Measurements from ENCODE around the gene DOK7. TPM values are rescaled to one million over a fixed set of nuclear protein-coding genes. Genes with fewer than 3 reads are reported as not detected.

Gene DOK7
- total RNA-seq, 2 donors from 2014 or later: not detected

- ATAC-seq (no peak), DNase-seq (ENCODE audit: low spot score in 2 of 2) (no peak)
- H3K9me3 Mint-ChIP-seq: no peaks in the 10 kb centered on the region
- no peak overlapping the region for H3K27ac Mint-ChIP-seq
- no peaks in the 10 kb centered on the region for H3K36me3 Mint-ChIP-seq
Observed at GRCh38 chr4:3475041-3475712, 12.1 kb downstream of the DOK7 start.

- no peaks in the 10 kb centered on the region for H3K36me3 Mint-ChIP-seq
- H3K27ac Mint-ChIP-seq: no peak overlapping the region
- ATAC-seq: no peak
- no peak for DNase-seq (ENCODE audit: low spot score in 2 of 2)
- no peaks in the 10 kb centered on the region for H3K9me3 Mint-ChIP-seq
Observed at GRCh38 chr4:3475713-3476260, 12.7 kb downstream of the DOK7 start.

GRCh38 chr4:3476341-3476747, 13.2 kb downstream of the DOK7 start:
- DNase-seq (ENCODE audit: low spot score in 2 of 2) (no peak), ATAC-seq (no peak)
- Mint-ChIP-seq H3K36me3 (no peaks in the 10 kb centered on the region), H3K27ac (no peak overlapping the region), H3K9me3 (no peaks in the 10 kb centered on the region)

- no peak for DNase-seq (ENCODE audit: low spot score in 2 of 2)
- Mint-ChIP-seq H3K36me3 (no peaks in the 10 kb centered on the region), H3K27ac (no peak overlapping the region), H3K9me3 (no peaks in the 10 kb centered on the region)
- ATAC-seq: no peak
Observed at GRCh38 chr4:3476936-3477749, 14.0 kb downstream of the DOK7 start.

- Mint-ChIP-seq H3K27ac (no peak overlapping the region), H3K36me3 (no peaks in the 10 kb centered on the region), H3K9me3 (no peaks in the 10 kb centered on the region)
- no peak for ATAC-seq
- no peak for DNase-seq (ENCODE audit: low spot score in 2 of 2)
Observed at GRCh38 chr4:3477750-3478430, 14.8 kb downstream of the DOK7 start.

GRCh38 chr4:3478446-3479357, 15.6 kb downstream of the DOK7 start:
- Mint-ChIP-seq H3K9me3 (no peaks in the 10 kb centered on the region), H3K36me3 (no peaks in the 10 kb centered on the region), H3K27ac (no peak overlapping the region)
- ATAC-seq (no peak), DNase-seq (ENCODE audit: low spot score in 2 of 2) (no peak)

GRCh38 chr4:3479358-3480101, 16.4 kb downstream of the DOK7 start:
- ATAC-seq (no peak), DNase-seq (ENCODE audit: low spot score in 2 of 2) (no peak)
- no peak overlapping the region for H3K27ac Mint-ChIP-seq
- H3K9me3 Mint-ChIP-seq: no peaks in the 10 kb centered on the region
- no peaks in the 10 kb centered on the region for H3K36me3 Mint-ChIP-seq

GRCh38 chr4:3480528-3481112, 17.5 kb downstream of the DOK7 start:
- H3K9me3 Mint-ChIP-seq: no peaks in the 10 kb centered on the region
- ATAC-seq (peak; percentile 83 to 84), DNase-seq (ENCODE audit: low spot score in 2 of 2) (peak in 1 of 2 donors; percentile 92)
- no peaks in the 10 kb centered on the region for H3K36me3 Mint-ChIP-seq
- no peak overlapping the region for H3K27ac Mint-ChIP-seq

- DNase-seq (ENCODE audit: low spot score in 2 of 2) (no peak), ATAC-seq (peak; percentile 9 to 23)
- no peaks in the 10 kb centered on the region for H3K36me3 Mint-ChIP-seq
- H3K27ac Mint-ChIP-seq: no peak overlapping the region
- H3K9me3 Mint-ChIP-seq: no peaks in the 10 kb centered on the region
Observed at GRCh38 chr4:3481113-3481531, 18.0 kb downstream of the DOK7 start.

GRCh38 chr4:3481783-3482393, 18.8 kb downstream of the DOK7 start:
- Mint-ChIP-seq H3K9me3 (no peaks in the 10 kb centered on the region), H3K36me3 (no peaks in the 10 kb centered on the region), H3K27ac (no peak overlapping the region)
- ATAC-seq (no peak), DNase-seq (ENCODE audit: low spot score in 2 of 2) (no peak)

- Mint-ChIP-seq H3K36me3 (no peaks in the 10 kb centered on the region), H3K9me3 (no peaks in the 10 kb centered on the region), H3K27ac (no peak overlapping the region)
- DNase-seq (ENCODE audit: low spot score in 2 of 2): no peak
- no peak for ATAC-seq
Observed at GRCh38 chr4:3482707-3483106, 19.6 kb downstream of the DOK7 start.

- no peak overlapping the region for H3K27ac Mint-ChIP-seq
Observed at GRCh38 chr4:3483471-3483921, 20.4 kb downstream of the DOK7 start.

GRCh38 chr4:3484057-3484973, 21.2 kb downstream of the DOK7 start:
- no peak overlapping the region for H3K27ac Mint-ChIP-seq
- no peak for DNase-seq (ENCODE audit: low spot score in 2 of 2)
- no peaks in the 10 kb centered on the region for H3K9me3 Mint-ChIP-seq
- no peak for ATAC-seq
- no peaks in the 10 kb centered on the region for H3K36me3 Mint-ChIP-seq

More at GRCh38 chr4:3483471-3483921, 20.4 kb downstream of the DOK7 start:
- Mint-ChIP-seq H3K36me3 (no peaks in the 10 kb centered on the region), H3K9me3 (no peaks in the 10 kb centered on the region)
- DNase-seq (ENCODE audit: low spot score in 2 of 2) (no peak), ATAC-seq (no peak)

All from activated naive CD4-positive, alpha-beta T cell treated with anti-CD3 and anti-CD28 coated beads, Interleukin-2, amount 50 U/mL, for 72 hours (primary cell).